ENCODE data around the gene MPPE1. TPM values are rescaled to one million over a fixed set of nuclear protein-coding genes. Genes with fewer than 3 reads are reported as not detected.

The MPPE1 gene
- total RNA-seq, 6 experiments from 2014 or later: 23.2 to 40.9 (median 30.7) TPM

- Histone ChIP-seq H3K36me3 (no peaks in the 10 kb centered on the region), H3K9me3 (no peaks in the 10 kb centered on the region), H3K4me3 (no peak overlapping the region), H3K27me3 (no peaks in the 10 kb centered on the region), H3K4me1 (no peaks in the 10 kb centered on the region), H3K27ac (no peak overlapping the region)
- ATAC-seq (peak in 1 of 4 donors; percentile 34), DNase-seq (no peak)
- whole genome bisulfite sequencing (ENCODE audit: insufficient coverage, low coverage, low lambda C conversion rate, missing lambda C conversion rate): 74% methylated on average over 8 of the region's 15 CpGs
- intact Hi-C loops (cut with DNase I): loop anchor here in 1 of 2 donors (5.0 kb wide), 1 partner anchor 142 kb away; no protein-coding TSS in a partner anchor
- TF ChIP-seq POLR2A (IDR thresholded peaks at IDR 0.05): no peak
Observed at GRCh38 chr18:11873670-11874340, 34.3 kb downstream of the MPPE1 start.

DNA sequence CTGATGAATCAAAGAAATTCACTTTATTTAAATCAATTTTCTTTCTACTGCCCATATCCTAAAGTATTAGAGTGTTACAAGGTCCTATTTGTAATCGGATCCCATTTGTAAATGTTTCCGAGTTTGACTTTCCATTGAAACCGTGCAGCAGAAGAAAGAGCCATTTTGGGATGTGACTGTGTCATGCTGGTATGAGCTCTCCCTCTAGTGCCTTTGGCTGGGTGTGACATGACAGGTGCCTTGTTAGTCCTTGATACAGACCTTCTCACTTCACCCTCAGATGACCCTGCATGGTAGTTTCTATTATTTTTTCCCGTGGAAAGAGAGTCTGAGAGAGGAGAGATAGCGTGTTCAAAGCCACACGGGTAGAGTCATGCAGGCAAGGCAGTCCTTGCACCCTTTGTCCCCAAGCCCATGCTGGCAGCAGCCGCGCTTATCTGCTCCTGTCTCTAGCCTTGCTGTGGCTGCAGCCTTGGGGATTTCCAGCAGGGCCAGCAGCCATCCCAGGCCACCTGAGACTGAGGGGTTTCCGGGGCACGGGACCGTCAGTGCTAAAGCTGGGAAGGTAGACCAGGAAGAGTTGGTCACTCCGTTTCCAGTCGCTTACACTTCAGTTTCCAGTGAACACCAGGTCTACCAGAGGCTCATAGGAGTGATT is 35.5 kb downstream of the MPPE1 start:
- Histone ChIP-seq H3K4me3 (no peak overlapping the region), H3K4me1 (no peaks in the 10 kb centered on the region), H3K36me3 (no peaks in the 10 kb centered on the region), H3K27ac (no peak overlapping the region), H3K9me3 (no peaks in the 10 kb centered on the region), H3K27me3 (no peaks in the 10 kb centered on the region)
- 53% methylated on average over 11 of the region's 13 CpGs for WGBS (ENCODE audit: insufficient coverage, low coverage, low lambda C conversion rate, missing lambda C conversion rate)
- ATAC-seq: peak; percentile 82 to 95 (median 87)
- DNase-seq: peak in 2 of 3 donors; percentile 51 to 53
- intact Hi-C loops (cut with DNase I): loop anchor here in 1 of 2 donors (5.0 kb wide), 1 partner anchor 140 kb away; no protein-coding TSS in a partner anchor
- TF ChIP-seq CTCF (IDR thresholded peaks at IDR 0.05): peak; percentile 44 to 56 (median 46)
- TF ChIP-seq POLR2A (IDR thresholded peaks at IDR 0.05): no peak

DNA sequence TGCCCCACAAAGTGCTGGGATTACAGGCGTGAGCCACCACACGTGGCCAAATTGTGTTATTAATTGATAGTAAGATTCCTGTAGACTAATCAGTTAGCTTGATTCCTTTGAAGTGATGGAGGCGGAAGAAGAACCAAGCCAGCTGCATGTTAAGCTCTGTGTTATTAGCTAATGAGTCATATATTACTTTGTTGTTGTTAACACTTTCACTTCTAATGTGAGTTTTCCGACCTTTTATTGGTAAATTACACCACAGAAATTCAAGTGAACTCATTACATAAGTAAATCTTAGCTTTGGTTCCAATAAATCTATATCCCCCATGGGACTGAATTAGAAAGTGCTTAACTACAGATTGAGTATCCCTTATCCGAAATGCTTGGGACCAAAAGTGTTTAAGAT is 36.6 kb downstream of the MPPE1 start:
- H3K4me1 ChIP-seq: no peaks in the 10 kb centered on the region
- WGBS (ENCODE audit: insufficient coverage, low coverage, low lambda C conversion rate, missing lambda C conversion rate): 38% methylated on average over 5 of the region's 5 CpGs
- H3K27ac ChIP-seq: no peak overlapping the region
- H3K27me3 ChIP-seq: no peaks in the 10 kb centered on the region
- ATAC-seq (no peak), DNase-seq (no peak)
- H3K4me3 ChIP-seq: no peak overlapping the region
- no peaks in the 10 kb centered on the region for H3K9me3 ChIP-seq
- intact Hi-C loops (cut with DNase I): loop anchor here in 1 of 2 donors (5.0 kb wide), 1 partner anchor 139 kb away; no protein-coding TSS in a partner anchor
- TF ChIP-seq POLR2A (IDR thresholded peaks at IDR 0.05) (no peak), CTCF (IDR thresholded peaks at IDR 0.05) (no peak)
- no peaks in the 10 kb centered on the region for H3K36me3 ChIP-seq

DNA sequence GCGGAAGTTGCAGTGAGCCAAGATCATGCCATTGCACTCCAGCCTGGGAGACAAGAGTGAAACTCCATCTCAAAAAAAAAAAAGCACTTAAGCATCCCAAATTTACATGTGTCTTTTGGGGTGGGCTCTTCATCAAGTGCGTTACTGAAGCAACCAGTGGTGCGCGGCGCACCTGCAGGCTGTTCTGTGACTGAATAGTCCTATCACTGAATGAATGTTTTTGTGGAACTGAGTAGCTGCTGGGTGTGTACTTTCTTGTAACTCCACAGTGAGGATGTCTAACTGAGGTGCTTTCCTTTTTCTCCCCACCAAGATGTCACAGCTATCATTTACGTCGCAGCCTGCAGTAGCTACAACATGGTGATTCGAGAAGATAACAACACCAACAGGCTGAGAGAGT is 39.9 kb downstream of the MPPE1 start:
- no peak for DNase-seq
- Histone ChIP-seq H3K9me3 (no peaks in the 10 kb centered on the region), H3K27me3 (no peaks in the 10 kb centered on the region), H3K4me1 (no peaks in the 10 kb centered on the region), H3K36me3 (no peaks in the 10 kb centered on the region), H3K27ac (no peak overlapping the region), H3K4me3 (no peak overlapping the region)
- ATAC-seq: no peak
- 81% methylated on average over 2 of the region's 8 CpGs for WGBS (ENCODE audit: insufficient coverage, low coverage, low lambda C conversion rate, missing lambda C conversion rate)
- no peak for TF ChIP-seq CTCF (IDR thresholded peaks at IDR 0.05)
- TF ChIP-seq POLR2A (IDR thresholded peaks at IDR 0.05): no peak
- intact Hi-C loops (cut with DNase I): no loop called here

DNA sequence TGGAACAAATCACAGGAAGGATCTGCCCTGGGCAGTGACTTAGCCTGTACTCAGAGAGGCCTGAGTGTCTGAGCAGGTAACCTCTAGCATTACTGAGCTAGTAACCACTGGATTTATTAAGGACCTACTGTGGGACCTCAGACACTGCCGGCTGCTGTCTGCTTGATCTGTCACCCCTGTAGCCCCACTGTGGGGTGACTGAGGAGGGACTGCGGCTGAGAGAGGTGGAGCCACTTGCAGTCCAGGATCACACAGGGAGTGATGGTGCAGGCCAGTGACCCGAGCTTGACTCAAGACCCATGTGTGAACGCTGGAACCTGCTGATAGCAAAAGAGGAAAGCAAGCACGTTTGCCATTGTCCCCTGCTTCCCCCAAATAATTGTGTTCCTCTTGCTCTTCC is 41.4 kb downstream of the MPPE1 start:
- Histone ChIP-seq H3K27ac (no peak overlapping the region), H3K9me3 (no peaks in the 10 kb centered on the region), H3K36me3 (no peaks in the 10 kb centered on the region), H3K27me3 (no peaks in the 10 kb centered on the region), H3K4me1 (no peaks in the 10 kb centered on the region), H3K4me3 (no peak overlapping the region)
- DNase-seq (no peak), ATAC-seq (no peak)
- 20% methylated on average over 2 of the region's 5 CpGs for WGBS (ENCODE audit: insufficient coverage, low coverage, low lambda C conversion rate, missing lambda C conversion rate)
- TF ChIP-seq CTCF (IDR thresholded peaks at IDR 0.05) (no peak), POLR2A (IDR thresholded peaks at IDR 0.05) (no peak)
- intact Hi-C loops (cut with DNase I): no loop called here

All from right lobe of liver (tissue), 6 donors.